Activated T-helper 1 cell treated with anti-CD3 and anti-CD28 coated beads, Interleukin-2, amount 50 U/mL, for 16 hours (primary cell): Measurements from ENCODE around the gene COL9A3.

Experiments used
- DNase-seq, 2 donors: peaks; one replicate each; pipeline ENCODE4 v3.0.0-alpha.2; 2020; ENCODE audit warnings: low read depth in 1 of 2, low spot score in 1 of 2

Gene COL9A3

GRCh38 chr20:62822239-62822787 lies 5.5 kb downstream of the COL9A3 start:
- DNase-seq: no peak

- no peak for DNase-seq
Observed at GRCh38 chr20:62822788-62823651, 6.2 kb downstream of the COL9A3 start.

DNA sequence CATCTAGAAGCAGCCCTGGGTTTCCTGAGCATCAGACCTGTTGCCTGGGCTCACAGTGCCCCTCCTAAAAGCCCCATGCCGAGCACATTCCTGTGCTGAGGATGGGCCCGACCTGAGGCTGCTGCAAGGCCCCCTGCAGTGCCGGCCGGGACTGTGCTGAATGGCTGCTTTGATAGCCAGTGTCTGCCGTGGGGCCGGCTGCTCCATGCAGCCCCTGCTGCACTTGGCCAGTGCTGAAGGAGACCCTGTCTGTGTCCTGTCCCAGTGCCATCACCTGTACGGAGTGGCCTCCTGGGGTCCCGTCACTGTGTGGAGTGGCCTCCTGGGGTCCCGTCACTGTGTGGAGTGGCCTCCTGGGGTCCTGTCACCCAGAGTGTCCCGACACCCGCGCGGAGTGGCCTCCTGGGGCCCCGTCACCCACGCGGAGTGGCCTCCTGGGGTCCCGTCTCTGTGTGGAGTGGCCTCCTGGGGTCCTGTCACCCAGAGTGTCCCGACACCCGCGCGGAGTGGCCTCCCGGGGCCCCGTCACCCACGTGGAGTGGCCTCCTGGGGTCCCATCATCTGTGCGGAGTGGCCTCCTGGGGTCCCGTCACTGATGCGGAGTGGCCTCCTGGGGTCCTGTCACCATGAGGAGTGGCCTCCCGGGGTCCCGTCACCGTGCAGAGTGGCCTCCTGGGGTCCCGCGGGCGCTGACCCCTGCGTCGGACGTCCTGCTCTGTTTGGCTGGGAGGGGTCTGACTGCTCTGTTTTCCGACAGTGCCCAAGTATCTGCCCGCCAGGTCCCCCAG lies 7.0 kb downstream of the COL9A3 start:
- no peak for DNase-seq

DNA sequence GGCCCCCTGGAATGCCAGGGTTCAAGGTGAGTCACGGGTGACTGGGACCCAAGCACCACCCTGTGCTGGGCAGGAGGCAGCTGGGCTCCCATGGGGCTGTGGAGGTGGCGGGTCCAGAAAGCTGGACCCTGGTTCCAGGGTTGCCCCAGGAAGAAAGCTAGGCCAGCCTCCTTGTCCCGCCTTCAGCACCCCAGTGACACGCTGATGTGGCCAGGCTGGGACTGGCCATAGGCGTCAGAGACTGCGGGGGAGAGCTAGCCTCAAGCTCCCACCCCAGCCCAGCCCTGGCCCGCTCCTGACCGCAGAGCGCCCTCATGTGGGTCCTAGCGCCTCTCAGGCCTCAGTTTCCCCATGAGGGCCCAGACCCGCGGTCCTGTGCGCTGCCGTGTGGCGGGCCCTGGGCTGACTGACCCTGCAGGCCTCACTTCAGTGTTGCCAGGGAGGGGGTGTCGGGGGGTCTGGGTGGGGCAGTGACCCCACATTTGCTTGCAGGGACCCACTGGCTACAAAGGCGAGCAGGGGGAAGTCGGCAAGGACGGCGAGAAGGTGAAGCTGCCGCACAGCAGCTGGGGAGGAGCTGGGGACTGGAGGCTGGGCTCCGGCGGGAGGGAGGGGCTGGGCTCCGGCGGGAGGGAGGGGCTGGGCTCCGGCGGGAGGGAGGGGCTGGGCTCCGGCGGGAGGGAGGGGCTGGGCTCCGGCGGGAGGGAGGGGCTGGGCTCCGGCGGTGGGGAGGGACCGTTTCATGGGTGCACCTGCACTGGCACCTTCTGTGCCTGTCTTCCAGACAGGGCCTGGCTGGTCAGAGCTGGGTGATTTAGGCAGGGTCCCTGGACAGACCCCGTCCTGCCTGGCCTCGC lies 7.9 kb downstream of the COL9A3 start:
- peak in 1 of 2 donors; percentile 39 for DNase-seq

DNA sequence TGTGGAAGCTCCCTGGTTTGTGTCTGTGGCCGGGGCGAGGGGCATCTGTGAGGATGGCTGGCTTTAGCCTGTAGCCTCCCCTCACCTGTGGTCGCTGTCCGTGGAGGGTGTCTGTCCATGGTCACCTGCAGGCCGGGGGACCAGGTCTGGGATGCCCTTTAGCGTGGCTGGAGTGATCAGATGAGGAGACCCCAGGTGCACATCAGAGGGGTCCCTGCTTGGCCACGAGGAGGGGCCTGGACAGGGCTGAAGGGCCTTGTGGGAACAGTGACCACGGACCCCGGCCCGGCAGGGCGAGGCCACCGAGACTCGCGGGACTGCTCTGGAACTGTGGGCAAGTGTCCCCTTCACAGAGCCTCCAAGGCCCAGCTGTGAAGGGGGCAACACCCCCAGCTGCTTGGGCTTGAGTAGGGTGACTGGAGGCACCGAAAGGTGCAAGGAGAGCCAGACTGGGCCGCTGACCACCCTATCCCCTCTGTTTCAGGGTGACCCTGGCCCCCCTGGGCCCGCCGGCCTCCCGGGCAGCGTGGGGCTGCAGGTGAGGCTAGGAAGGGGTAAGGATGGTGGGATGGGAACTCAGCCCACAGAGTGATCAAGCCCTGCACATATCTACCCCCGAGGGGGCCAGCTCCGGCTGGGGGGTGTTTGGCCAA lies 8.6 kb downstream of the COL9A3 start:
- DNase-seq: no peak

- no peak for DNase-seq
Observed at GRCh38 chr20:62825986-62826645, 9.3 kb downstream of the COL9A3 start.

DNA sequence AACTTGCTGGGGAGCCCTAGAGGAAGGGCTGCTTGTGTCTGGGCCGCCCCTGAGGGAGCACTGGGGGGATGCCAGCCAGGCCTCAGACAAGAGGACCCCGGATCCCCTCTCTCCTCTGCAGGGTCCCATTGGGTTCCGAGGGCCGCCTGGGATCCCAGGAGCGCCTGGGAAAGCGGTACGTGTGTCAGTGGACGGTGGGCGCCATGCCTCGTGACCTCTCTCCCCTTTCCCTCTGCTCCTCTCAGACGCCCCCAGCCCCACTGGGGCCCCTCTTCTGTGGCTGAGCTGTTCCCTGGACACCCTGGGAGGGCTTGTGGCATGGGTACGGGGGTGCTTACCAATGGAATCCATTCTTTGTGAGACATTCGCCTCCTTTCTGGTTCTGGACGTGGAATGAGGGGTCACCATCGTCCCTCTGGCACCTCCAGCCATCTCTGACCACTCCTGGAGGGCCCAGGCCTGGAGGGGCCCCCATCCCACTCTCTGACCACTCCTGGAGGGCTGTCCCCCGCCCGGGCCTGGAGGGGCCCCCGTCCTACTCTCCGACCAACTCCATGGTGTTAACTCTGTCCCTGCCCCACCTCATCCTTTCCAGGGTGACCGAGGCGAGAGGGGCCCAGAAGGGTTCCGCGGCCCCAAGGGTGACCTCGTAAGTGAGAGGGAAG lies 9.9 kb downstream of the COL9A3 start:
- DNase-seq: no peak

- DNase-seq: no peak
Observed at GRCh38 chr20:62827311-62828038, 10.6 kb downstream of the COL9A3 start.

GRCh38 chr20:62828051-62828450 lies 11.2 kb downstream of the COL9A3 start:
- no peak for DNase-seq

DNA sequence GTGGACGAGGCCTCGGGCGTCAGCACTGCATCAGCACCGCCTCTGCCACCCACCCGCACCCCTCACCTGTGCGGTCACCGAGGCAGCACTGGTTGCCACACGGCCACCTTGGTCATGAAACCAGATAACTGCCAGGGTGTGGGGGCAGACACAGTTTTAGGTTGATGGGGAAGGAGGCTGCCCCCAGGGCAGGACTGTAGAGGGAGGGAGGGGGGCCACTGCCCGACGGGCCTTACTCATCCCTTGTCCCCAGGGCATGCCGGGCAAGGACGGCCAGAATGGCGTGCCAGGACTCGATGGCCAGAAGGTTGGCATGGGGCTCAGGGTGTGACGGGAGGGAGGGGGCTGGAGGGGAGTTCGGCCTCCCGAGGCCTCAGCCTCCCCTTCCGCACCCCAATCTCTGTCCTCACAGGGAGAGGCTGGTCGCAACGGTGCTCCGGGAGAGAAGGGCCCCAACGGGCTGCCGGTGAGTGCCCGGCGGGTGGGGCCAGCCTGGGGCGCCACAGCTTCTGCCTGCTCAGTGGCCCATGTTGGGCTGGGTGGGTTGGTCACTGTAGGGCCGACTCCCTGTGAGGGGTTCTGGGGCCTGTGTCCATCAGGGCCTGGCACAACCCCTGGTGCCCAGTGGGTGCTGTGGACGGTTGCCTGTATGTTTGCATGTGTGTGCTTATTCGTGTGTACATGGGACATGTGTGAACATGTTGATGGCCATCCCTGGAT lies 11.8 kb downstream of the COL9A3 start:
- DNase-seq: no peak

- no peak for DNase-seq
Observed at GRCh38 chr20:62829231-62830230, 12.7 kb downstream of the COL9A3 start.

DNA sequence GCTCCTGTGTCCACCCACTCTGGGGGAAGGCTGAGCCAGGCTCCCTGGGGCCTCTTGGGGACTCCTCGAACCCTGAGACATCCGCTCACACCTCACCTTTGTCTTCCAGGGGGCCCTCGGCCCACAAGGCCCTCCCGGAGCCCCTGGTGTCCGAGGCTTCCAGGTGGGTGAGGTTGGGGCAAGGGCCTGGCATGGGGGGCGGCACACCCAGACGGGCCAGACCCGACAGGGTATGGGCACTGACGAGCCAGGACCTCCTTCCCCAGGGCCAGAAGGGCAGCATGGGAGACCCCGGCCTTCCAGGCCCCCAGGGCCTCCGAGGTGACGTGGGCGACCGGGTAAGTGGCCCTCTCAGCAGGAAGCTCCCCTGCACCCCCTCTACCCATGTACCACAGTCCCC lies 13.4 kb downstream of the COL9A3 start:
- DNase-seq: no peak

GRCh38 chr20:62830821-62831220 lies 14.0 kb downstream of the COL9A3 start:
- no peak for DNase-seq

- no peak for DNase-seq
Observed at GRCh38 chr20:62831361-62831788, 14.5 kb downstream of the COL9A3 start.

DNA sequence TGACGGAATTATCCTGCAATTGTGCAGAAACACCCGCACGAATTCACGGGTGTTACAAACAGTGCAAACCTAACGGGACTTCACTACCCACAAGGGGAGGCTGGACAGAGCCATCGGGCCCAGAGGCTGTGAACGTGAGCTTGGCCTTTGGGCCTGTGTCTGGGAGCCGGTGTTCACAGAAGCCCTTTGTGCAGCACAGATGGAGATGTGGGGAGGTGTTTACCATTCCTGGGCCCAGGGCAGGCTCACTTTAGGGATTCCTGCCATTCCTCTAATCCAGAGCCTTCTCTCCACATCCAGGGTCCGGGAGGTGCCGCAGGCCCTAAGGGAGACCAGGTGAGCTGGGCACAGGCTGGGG lies 15.0 kb downstream of the COL9A3 start:
- DNase-seq: no peak

- no peak for DNase-seq
Observed at GRCh38 chr20:62832212-62832922, 15.5 kb downstream of the COL9A3 start.
